Liver (tissue), 10 donors: ENCODE measurements around the gene CD79A. TPM values are rescaled to one million over a fixed set of nuclear protein-coding genes. Genes with fewer than 3 reads are reported as not detected.

ENCODE experiments used
- DNase-seq: peaks from one replicate; pipeline ENCODE4 v3.0.0-alpha.2; 2017; ENCODE audit warnings: low spot score
- H3K27ac ChIP-seq, 2 donors: one replicate each; pipeline ENCODE4 v1.7.0; 2013; ENCODE audit warnings: inconsistent platforms in 2 of 2, low read length in 2 of 2, control low read depth in 1 of 2, low read depth in 1 of 2, mild to moderate bottlenecking in 1 of 2
- H3K27me3 ChIP-seq, 4 donors: one replicate each; pipeline versions ENCODE4 v1.6.1 to v1.7.0; 2013; ENCODE audit warnings: low read length in 3 of 4, inconsistent platforms in 1 of 4, mild to moderate bottlenecking in 1 of 4, moderate library complexity in 1 of 4; ENCODE audit not compliant: control insufficient read depth in 4 of 4, insufficient read depth in 4 of 4
- H3K36me3 ChIP-seq, 4 donors: one replicate each; pipeline versions ENCODE4 v1.6.1 to v1.7.0; 2013; ENCODE audit warnings: low read length in 3 of 4, mild to moderate bottlenecking in 3 of 4, low read depth in 1 of 4, moderate library complexity in 1 of 4; ENCODE audit not compliant: control insufficient read depth in 4 of 4, insufficient read depth in 3 of 4
- H3K4me1 ChIP-seq, 4 donors: one replicate each; pipeline versions ENCODE4 v1.6.1 to v1.7.0; 2013; ENCODE audit warnings: low read length in 3 of 4, mild to moderate bottlenecking in 3 of 4, moderate library complexity in 1 of 4; ENCODE audit not compliant: control insufficient read depth in 4 of 4, insufficient read depth in 4 of 4
- H3K4me3 ChIP-seq, 3 donors: one replicate each; pipeline versions ENCODE4 v1.6.1 to v1.7.0; 2013; ENCODE audit warnings: low read length in 3 of 3, control low read depth in 1 of 3, low read depth in 1 of 3, mild to moderate bottlenecking in 1 of 3
- H3K9ac ChIP-seq, 2 donors: one replicate each; pipeline ENCODE4 v1.7.0; 2013; ENCODE audit warnings: low read length in 2 of 2, mild to moderate bottlenecking in 2 of 2, moderate library complexity in 2 of 2, control low read depth in 1 of 2, low read depth in 1 of 2
- H3K9me3 ChIP-seq, 4 donors: one replicate each; pipeline versions ENCODE4 v1.6.1 to v1.7.0; 2013; ENCODE audit warnings: low read length in 3 of 4; ENCODE audit not compliant: control insufficient read depth in 4 of 4
- ATF3 ChIP-seq: IDR thresholded peaks from 2 replicates; pipeline ENCODE4 v1.6.1; 2016; ENCODE audit warnings: antibody characterized with exemption
- CTCF ChIP-seq: fragments of 150-350 bp; IDR thresholded peaks from 2 replicates; pipeline ENCODE4 v1.5.1; 2017; ENCODE audit warnings: improper control_type of control experiment, low read depth, low read length; ENCODE audit not compliant: missing input control
- EGR1 ChIP-seq, 2 donors: IDR thresholded peaks; 2 replicates each; pipeline ENCODE4 v1.6.1; 2016 to 2018; ENCODE audit warnings: antibody characterized with exemption in 2 of 2, low read depth in 2 of 2
- FOXA1 ChIP-seq: IDR thresholded peaks from 2 replicates; pipeline ENCODE4 v1.6.1; 2016; ENCODE audit warnings: antibody characterized with exemption
- FOXA2 ChIP-seq: IDR thresholded peaks from 2 replicates; pipeline ENCODE4 v1.6.1; 2016; ENCODE audit warnings: antibody characterized with exemption
- HNF4A ChIP-seq, 2 donors: conservative IDR thresholded peaks; 2 replicates each; pipeline ENCODE4 v1.6.1; 2016; ENCODE audit warnings: antibody characterized with exemption in 2 of 2, mild to moderate bottlenecking in 2 of 2
- HNF4G ChIP-seq: IDR thresholded peaks from 2 replicates; pipeline ENCODE4 v1.6.1; 2016; ENCODE audit warnings: antibody characterized with exemption
- JUND ChIP-seq, 2 donors: IDR thresholded peaks; 2 replicates each; pipeline ENCODE4 v1.6.1; 2016; ENCODE audit warnings: antibody characterized with exemption in 2 of 2
- RAD21 ChIP-seq, 2 donors: IDR thresholded peaks; 2 replicates each; pipeline ENCODE4 v1.6.1; 2016; ENCODE audit warnings: antibody characterized with exemption in 2 of 2, mild to moderate bottlenecking in 2 of 2
- TAF1 ChIP-seq: conservative IDR thresholded peaks from 2 replicates; pipeline ENCODE4 v1.6.1; 2016; ENCODE audit warnings: antibody characterized with exemption, mild to moderate bottlenecking
- WGBS: extraction: QIAGEN DNeasy Blood & Tissue Kit; methylation state at CpG from one replicate; pipeline ENCODE4 v1.1.7; 2013; 5-methylcytosine and 5-hydroxymethylcytosine counted together
- polyA plus RNA-seq, 2 donors: library from polyadenylated mRNA; stranded (reverse) in 1 of 2; unstranded in 1 of 2; fragments of 200-250 nt in 1 of 2; fragments of >200 nt in 1 of 2; fragmentation: Nextera tagmentation in 1 of 2; extraction: Ambion mirVana in 1 of 2; gene quantifications; one replicate each; pipeline versions ENCODE4 v1.2.1 to v1.2.3, GENCODE V29; 2013 to 2015
- small RNA-seq: library from RNA; depleted of rRNA; stranded (forward); fragments of <200 nt; gene quantifications from one replicate; pipeline ENCODE3, GENCODE V24; 2014
- total RNA-seq, 2 donors: library from RNA; depleted of rRNA; stranded (reverse); fragments of >200 nt; gene quantifications; one replicate each; pipeline ENCODE4 v1.2.3, GENCODE V29; 2014
- donor health status: healthy.
- donor health status: healthy.
- donor health status: healthy.
- donor health status: healthy.
- donor health status: healthy.

The CD79A gene
- total and polyA plus RNA-seq, 4 donors: 0.43 to 5.0 (median 2.0) TPM

GRCh38 chr19:41930322-41930722 lies 53.2 kb downstream of the CD79A start:
- no peak for DNase-seq
- no peak for TF ChIP-seq HNF4G
- TF ChIP-seq ATF3: no peak
- no peak for TF ChIP-seq FOXA2
- no peak for TF ChIP-seq FOXA1
- no peak for TF ChIP-seq TAF1
- no peak for TF ChIP-seq HNF4A (conservative IDR thresholded peaks at IDR 0.05)
- no peak for TF ChIP-seq RAD21 (IDR thresholded peaks at IDR 0.05)
- TF ChIP-seq CTCF: no peak
- no peak for TF ChIP-seq JUND (IDR thresholded peaks at IDR 0.05)
- TF ChIP-seq EGR1 (IDR thresholded peaks at IDR 0.05; ENCODE audit: low read depth in 2 of 2): no peak
- no peaks in the 10 kb centered on the region for H3K9me3 ChIP-seq
- no peaks in the 10 kb centered on the region for H3K36me3 ChIP-seq
- H3K27ac ChIP-seq: no peak overlapping the region
- 21% methylated on average over 7 of the region's 7 CpGs for WGBS
- H3K27me3 ChIP-seq: peaks cover 0 to 19% (median 11%) of the 10 kb centered on the region in 4 donors
- no peak overlapping the region for H3K9ac ChIP-seq
- peaks cover 6 to 11% (median 8%) of the 10 kb centered on the region in 4 donors for H3K4me1 ChIP-seq
- H3K4me3 ChIP-seq: no peak overlapping the region

Small RNA genes lying within 50 kb of the gene (small RNA-seq; reads per million reads assigned to genes)
- gene MIR6797: not detected

Other genes with a start within 250 kb of the CD79A start
- not detected for gene CEACAM7, start 189.0 kb upstream of the CD79A start, total RNA-seq
- gene CEACAM7, start 189.0 kb upstream of the CD79A start, polyA plus RNA-seq: under 1 TPM in 1 of 2 donors, not detected in 1; 0.03 TPM
- gene CEACAM5, start 168.7 kb upstream of the CD79A start, total RNA-seq: not detected
- gene CEACAM5, start 168.7 kb upstream of the CD79A start, polyA plus RNA-seq: under 1 TPM in 1 of 2 donors, not detected in 1; 0.02 TPM
- 1 to 10 TPM in 1 of 2 donors, under 1 TPM in 1; 0.08 to 2.4 TPM for gene CEACAM6, start 121.7 kb upstream of the CD79A start, total RNA-seq
- gene CEACAM6, start 121.7 kb upstream of the CD79A start, polyA plus RNA-seq: under 1 TPM in 1 of 2 donors, not detected in 1; 0.28 TPM
- under 1 TPM; 0.59 to 0.70 TPM for gene CEACAM3, start 80.7 kb upstream of the CD79A start, total RNA-seq
- gene CEACAM3, start 80.7 kb upstream of the CD79A start, polyA plus RNA-seq: under 1 TPM in 1 of 2 donors, not detected in 1; 0.37 TPM
- gene LYPD4, start 32.6 kb upstream of the CD79A start, total RNA-seq: not detected
- not detected for gene LYPD4, start 32.6 kb upstream of the CD79A start, polyA plus RNA-seq
- gene DMRTC2, start 32.2 kb upstream of the CD79A start, total RNA-seq: not detected
- gene DMRTC2, start 32.2 kb upstream of the CD79A start, polyA plus RNA-seq: not detected
- 100 to 1,000 TPM; 275 to 344 TPM for gene RPS19, start 17.0 kb upstream of the CD79A start, total RNA-seq
- 100 to 1,000 TPM; 608 to 655 TPM for gene RPS19, start 17.0 kb upstream of the CD79A start, polyA plus RNA-seq
- gene ARHGEF1, start 5.9 kb downstream of the CD79A start, total RNA-seq: 10 to 100 TPM; 13.2 to 30.1 TPM
- gene ARHGEF1, start 5.9 kb downstream of the CD79A start, polyA plus RNA-seq: 10 to 100 TPM; 15.4 to 21.6 TPM
- gene ERFL, start 51.2 kb downstream of the CD79A start, total RNA-seq: not detected
- gene ERFL, start 51.2 kb downstream of the CD79A start, polyA plus RNA-seq: not detected
- 10 to 100 TPM; 43.2 to 52.1 TPM for gene RABAC1, start 82.0 kb downstream of the CD79A start, total RNA-seq
- 100 to 1,000 TPM; 147 to 161 TPM for gene RABAC1, start 82.0 kb downstream of the CD79A start, polyA plus RNA-seq
- gene ATP1A3, start 117.0 kb downstream of the CD79A start, total RNA-seq: under 1 TPM; 0.08 to 0.09 TPM
- gene ATP1A3, start 117.0 kb downstream of the CD79A start, polyA plus RNA-seq: under 1 TPM in 1 of 2 donors, not detected in 1; 0.05 TPM
- under 1 TPM; 0.17 to 0.42 TPM for gene GRIK5, start 192.9 kb downstream of the CD79A start, total RNA-seq
- gene GRIK5, start 192.9 kb downstream of the CD79A start, polyA plus RNA-seq: under 1 TPM in 1 of 2 donors, not detected in 1; 0.09 TPM
- 1 to 10 TPM; 7.3 to 7.4 TPM for gene ZNF574, start 198.9 kb downstream of the CD79A start, total RNA-seq
- 1 to 10 TPM; 3.3 to 5.6 TPM for gene ZNF574, start 198.9 kb downstream of the CD79A start, polyA plus RNA-seq